Peyer's patch (tissue), 4 donors: ENCODE results near the gene TTC34.

ENCODE experiments used
- POLR2A ChIP-seq, 2 donors: fragments of 450-650 bp; IDR thresholded peaks; one replicate each; pipeline ENCODE4 v1.5.1; 2017; ENCODE audit warnings: antibody characterized with exemption in 2 of 2, mild to moderate bottlenecking in 2 of 2, moderate library complexity in 2 of 2
- TF ChIP-seq, protein P1 (sequence below), 6 experiments: fragments of 450-650 bp in 4 of 6; fragments of 200-600 bp in 2 of 6; sonication (generic) in 1 of 6; IDR thresholded peaks; one replicate each; pipeline ENCODE4 v1.5.1; 2017 to 2019; ENCODE audit warnings: antibody characterized with exemption in 6 of 6, mild to moderate bottlenecking in 3 of 6, moderate library complexity in 1 of 6

DNA sequence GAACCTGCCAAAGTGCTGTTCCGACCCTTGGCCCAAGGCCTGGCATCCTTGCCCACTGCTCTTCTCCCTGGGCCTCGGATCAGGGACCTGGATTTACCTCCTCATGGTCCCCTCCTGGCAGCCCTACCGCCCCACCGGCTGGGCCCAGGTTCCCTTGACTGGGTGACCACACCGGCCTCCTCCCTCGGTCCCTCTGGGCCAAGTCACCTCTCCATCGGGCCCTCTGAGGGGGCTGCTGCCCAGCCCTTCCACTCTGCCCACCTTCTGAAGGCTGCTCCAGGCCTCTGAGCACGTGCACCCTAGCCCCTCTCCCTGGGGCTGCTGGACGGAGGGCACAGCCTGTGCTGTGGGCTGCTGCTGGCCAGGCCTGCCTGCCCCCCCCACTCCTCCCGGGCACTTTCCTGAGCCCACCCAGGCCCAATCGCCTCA, 159.3 kb downstream of the TTC34 start:
- TF ChIP-seq, protein P1, sequence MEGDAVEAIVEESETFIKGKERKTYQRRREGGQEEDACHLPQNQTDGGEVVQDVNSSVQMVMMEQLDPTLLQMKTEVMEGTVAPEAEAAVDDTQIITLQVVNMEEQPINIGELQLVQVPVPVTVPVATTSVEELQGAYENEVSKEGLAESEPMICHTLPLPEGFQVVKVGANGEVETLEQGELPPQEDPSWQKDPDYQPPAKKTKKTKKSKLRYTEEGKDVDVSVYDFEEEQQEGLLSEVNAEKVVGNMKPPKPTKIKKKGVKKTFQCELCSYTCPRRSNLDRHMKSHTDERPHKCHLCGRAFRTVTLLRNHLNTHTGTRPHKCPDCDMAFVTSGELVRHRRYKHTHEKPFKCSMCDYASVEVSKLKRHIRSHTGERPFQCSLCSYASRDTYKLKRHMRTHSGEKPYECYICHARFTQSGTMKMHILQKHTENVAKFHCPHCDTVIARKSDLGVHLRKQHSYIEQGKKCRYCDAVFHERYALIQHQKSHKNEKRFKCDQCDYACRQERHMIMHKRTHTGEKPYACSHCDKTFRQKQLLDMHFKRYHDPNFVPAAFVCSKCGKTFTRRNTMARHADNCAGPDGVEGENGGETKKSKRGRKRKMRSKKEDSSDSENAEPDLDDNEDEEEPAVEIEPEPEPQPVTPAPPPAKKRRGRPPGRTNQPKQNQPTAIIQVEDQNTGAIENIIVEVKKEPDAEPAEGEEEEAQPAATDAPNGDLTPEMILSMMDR (IDR thresholded peaks at IDR 0.05), result no peak
- no peak for TF ChIP-seq POLR2A (IDR thresholded peaks at IDR 0.05)
